ENCODE measurements around the gene UCP2.

UCP2 gene

DNA sequence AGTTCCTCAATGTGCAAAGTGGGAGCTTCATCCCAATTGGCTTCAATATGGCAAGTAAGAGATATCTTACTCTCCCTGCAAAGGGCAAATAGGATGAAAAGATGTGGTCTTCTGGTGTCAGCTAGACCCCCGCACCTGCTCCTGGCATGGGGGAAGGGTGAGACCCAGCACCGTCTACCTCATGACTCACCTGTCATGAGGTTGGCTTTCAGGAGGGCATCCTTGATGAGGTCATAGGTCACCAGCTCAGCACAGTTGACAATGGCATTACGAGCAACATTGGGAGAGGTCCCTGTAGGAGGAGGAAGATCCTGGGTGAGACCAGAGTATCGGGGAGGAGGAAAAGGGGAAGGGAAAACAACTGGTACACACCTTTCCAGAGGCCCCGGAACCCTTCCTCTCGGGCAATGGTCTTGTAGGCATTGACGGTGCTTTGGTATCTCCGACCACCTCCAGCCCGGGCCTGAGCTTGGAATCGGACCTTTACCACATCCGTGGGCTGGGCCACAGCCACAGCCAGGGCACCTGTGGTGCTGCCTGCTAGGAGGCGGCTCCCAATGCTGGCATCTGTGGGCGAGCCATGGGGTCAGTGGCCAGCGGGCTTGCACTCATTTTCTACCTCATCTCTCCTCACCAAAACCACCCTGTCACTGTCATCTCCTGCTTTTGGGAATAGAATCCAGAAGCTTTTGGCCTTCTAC lies 6.0 kb downstream of the UCP2 start:
- H3K9me2 ChIP-seq (replicated peaks; ENCODE audit: low read depth, low read length), result no peaks in the 10 kb centered on the region
- H4K20me1 ChIP-seq (ENCODE audit: insufficient read depth, low read length, poor library complexity, severe bottlenecking), result peaks cover 62% of the 10 kb centered on the region
- no peaks in the 10 kb centered on the region for H3K9me3 ChIP-seq (ENCODE audit: insufficient read depth, low read depth, low read length)
- H3K79me2 ChIP-seq (ENCODE audit: insufficient read depth, low read length), result peaks cover 55% of the 10 kb centered on the region
- H3K4me3 ChIP-seq (ENCODE audit: low read length, poor library complexity, severe bottlenecking), result no peak overlapping the region
- peaks cover 53% of the 10 kb centered on the region for H3K4me1 ChIP-seq (ENCODE audit: insufficient read depth, low read length, poor library complexity, severe bottlenecking)
- H3K9ac ChIP-seq (ENCODE audit: low read depth, low read length, poor library complexity, severe bottlenecking), result no peak overlapping the region
- peaks cover 47% of the 10 kb centered on the region; the same call in 1 of the 2 replicates for H3K36me3 ChIP-seq (ENCODE audit: insufficient read depth, low read length)
- H3K4me2 ChIP-seq (ENCODE audit: low read depth, low read length, poor library complexity, severe bottlenecking), result peak overlapping the region; percentile 92
- H3K27me3 ChIP-seq (ENCODE audit: insufficient read depth, low read length, poor library complexity, severe bottlenecking), result no peaks in the 10 kb centered on the region
- H3F3A ChIP-seq (ENCODE audit: low read depth), result peaks cover 14% of the 10 kb centered on the region; the same call in 1 of the 2 replicates
- no peak overlapping the region for H2AFZ ChIP-seq (ENCODE audit: low read length)
- TF ChIP-seq, protein P1, sequence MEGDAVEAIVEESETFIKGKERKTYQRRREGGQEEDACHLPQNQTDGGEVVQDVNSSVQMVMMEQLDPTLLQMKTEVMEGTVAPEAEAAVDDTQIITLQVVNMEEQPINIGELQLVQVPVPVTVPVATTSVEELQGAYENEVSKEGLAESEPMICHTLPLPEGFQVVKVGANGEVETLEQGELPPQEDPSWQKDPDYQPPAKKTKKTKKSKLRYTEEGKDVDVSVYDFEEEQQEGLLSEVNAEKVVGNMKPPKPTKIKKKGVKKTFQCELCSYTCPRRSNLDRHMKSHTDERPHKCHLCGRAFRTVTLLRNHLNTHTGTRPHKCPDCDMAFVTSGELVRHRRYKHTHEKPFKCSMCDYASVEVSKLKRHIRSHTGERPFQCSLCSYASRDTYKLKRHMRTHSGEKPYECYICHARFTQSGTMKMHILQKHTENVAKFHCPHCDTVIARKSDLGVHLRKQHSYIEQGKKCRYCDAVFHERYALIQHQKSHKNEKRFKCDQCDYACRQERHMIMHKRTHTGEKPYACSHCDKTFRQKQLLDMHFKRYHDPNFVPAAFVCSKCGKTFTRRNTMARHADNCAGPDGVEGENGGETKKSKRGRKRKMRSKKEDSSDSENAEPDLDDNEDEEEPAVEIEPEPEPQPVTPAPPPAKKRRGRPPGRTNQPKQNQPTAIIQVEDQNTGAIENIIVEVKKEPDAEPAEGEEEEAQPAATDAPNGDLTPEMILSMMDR (conservative IDR thresholded peaks at IDR 0.05; ENCODE audit: low read length), result no peak
- TF ChIP-seq EZH2phosphoT487 (IDR thresholded peaks at IDR 0.05; ENCODE audit: borderline replicate concordance), result no peak

DNA sequence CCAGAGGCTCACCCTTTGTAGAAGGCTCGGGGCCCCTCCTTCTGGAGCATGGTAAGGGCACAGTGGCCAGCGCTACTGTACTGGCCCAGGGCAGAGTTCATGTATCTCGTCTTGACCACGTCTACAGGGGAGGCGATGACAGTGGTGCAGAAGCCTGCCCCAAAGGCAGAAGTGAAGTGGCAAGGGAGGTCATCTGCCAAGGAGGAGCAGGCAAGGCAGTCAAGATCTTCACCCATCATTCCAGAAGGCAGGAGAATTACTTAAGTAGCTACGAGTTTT lies 7.2 kb downstream of the UCP2 start:
- peak overlapping the region; percentile 14 for H3K4me2 ChIP-seq (ENCODE audit: low read depth, low read length, poor library complexity, severe bottlenecking)
- peaks cover 43% of the 10 kb centered on the region for H3K79me2 ChIP-seq (ENCODE audit: insufficient read depth, low read length)
- H4K20me1 ChIP-seq (ENCODE audit: insufficient read depth, low read length, poor library complexity, severe bottlenecking), result peaks cover 51% of the 10 kb centered on the region
- H3K36me3 ChIP-seq (ENCODE audit: insufficient read depth, low read length), result peaks cover 47% of the 10 kb centered on the region; the same call in 1 of the 2 replicates
- no peak overlapping the region for H3K9ac ChIP-seq (ENCODE audit: low read depth, low read length, poor library complexity, severe bottlenecking)
- peaks cover 43% of the 10 kb centered on the region for H3K4me1 ChIP-seq (ENCODE audit: insufficient read depth, low read length, poor library complexity, severe bottlenecking)
- H3F3A ChIP-seq (ENCODE audit: low read depth), result peaks cover 10% of the 10 kb centered on the region; the same call in 1 of the 2 replicates
- H2AFZ ChIP-seq (ENCODE audit: low read length), result no peak overlapping the region
- H3K4me3 ChIP-seq (ENCODE audit: low read length, poor library complexity, severe bottlenecking), result no peak overlapping the region
- no peaks in the 10 kb centered on the region for H3K9me3 ChIP-seq (ENCODE audit: insufficient read depth, low read depth, low read length)
- TF ChIP-seq EZH2phosphoT487 (IDR thresholded peaks at IDR 0.05; ENCODE audit: borderline replicate concordance), result no peak
- TF ChIP-seq, protein P1 (conservative IDR thresholded peaks at IDR 0.05; ENCODE audit: low read length), result no peak
- H3K27me3 ChIP-seq (ENCODE audit: insufficient read depth, low read length, poor library complexity, severe bottlenecking), result no peaks in the 10 kb centered on the region
- no peaks in the 10 kb centered on the region for H3K9me2 ChIP-seq (replicated peaks; ENCODE audit: low read depth, low read length)

DNA sequence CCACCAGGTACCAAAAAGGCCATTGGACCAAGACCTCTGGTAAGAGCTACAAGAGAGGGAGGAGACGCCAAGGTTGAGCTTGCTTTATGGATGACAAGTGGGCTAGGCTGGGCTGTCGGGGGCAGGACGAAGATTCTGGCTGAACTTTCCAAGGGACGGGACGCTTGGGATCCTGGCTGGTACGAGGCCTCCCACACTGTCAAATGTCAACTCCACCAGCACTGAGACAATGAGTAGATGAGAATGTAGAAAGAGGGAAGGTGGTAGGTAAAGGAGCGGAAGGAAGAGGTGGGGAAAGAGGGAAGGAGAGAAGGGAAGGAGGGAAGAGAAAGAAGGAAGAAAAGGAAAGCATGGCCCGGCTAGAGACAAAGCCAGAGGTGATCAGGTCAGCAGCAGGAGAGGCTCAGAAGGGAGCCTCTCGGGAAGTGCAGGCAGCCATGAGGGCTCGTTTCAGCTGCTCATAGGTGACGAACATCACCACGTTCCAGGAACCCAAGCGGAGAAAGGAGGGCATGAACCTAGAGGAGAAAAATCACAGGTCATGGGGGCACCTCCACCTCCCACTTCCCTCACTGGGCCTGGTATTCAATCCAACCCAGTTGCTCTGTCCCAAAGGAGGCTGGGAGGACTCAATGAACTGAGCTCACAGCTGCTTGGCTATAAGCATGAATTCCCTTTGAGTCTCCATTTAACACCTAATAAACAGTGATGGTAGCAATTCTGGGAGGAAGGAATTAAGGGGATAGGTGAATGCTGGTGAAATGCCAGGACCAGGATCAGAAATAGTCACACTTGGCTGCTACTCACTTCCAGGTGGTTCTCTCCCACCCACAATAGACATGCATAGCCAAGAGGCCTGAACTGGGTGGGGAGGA lies 7.8 kb downstream of the UCP2 start:
- Histone ChIP-seq H3K36me3 (ENCODE audit: insufficient read depth, low read length) (peaks cover 47% of the 10 kb centered on the region; the same call in 1 of the 2 replicates), H3F3A (ENCODE audit: low read depth) (0 out of 2 replicates have a peak, but pooled peaks cover 9% of the 10 kb centered on the region), H3K9me3 (ENCODE audit: insufficient read depth, low read depth, low read length) (no peaks in the 10 kb centered on the region), H3K9me2 (replicated peaks; ENCODE audit: low read depth, low read length) (no peaks in the 10 kb centered on the region), H3K4me2 (ENCODE audit: low read depth, low read length, poor library complexity, severe bottlenecking) (peak overlapping the region; percentile 33), H3K79me2 (ENCODE audit: insufficient read depth, low read length) (peaks cover 37% of the 10 kb centered on the region), H3K9ac (ENCODE audit: low read depth, low read length, poor library complexity, severe bottlenecking) (no peak overlapping the region), H2AFZ (ENCODE audit: low read length) (no peak overlapping the region), H4K20me1 (ENCODE audit: insufficient read depth, low read length, poor library complexity, severe bottlenecking) (peaks cover 48% of the 10 kb centered on the region), H3K27me3 (ENCODE audit: insufficient read depth, low read length, poor library complexity, severe bottlenecking) (no peaks in the 10 kb centered on the region), H3K4me3 (ENCODE audit: low read length, poor library complexity, severe bottlenecking) (no peak overlapping the region), H3K4me1 (ENCODE audit: insufficient read depth, low read length, poor library complexity, severe bottlenecking) (peaks cover 45% of the 10 kb centered on the region)
- TF ChIP-seq, protein P1 (conservative IDR thresholded peaks at IDR 0.05; ENCODE audit: low read length), result no peak
- no peak for TF ChIP-seq EZH2phosphoT487 (IDR thresholded peaks at IDR 0.05; ENCODE audit: borderline replicate concordance)

Measured in Loucy (cell line).